HG03066 (cell line): ENCODE data around the gene SELE.

ENCODE experiments used
- ATAC-seq: cut with Tn5 transposase; IDR thresholded peaks from one replicate; pipeline ENCODE4 v1.9.1; 2021; ENCODE audit warnings: low read depth; ENCODE audit not compliant: unreplicated experiment

The SELE gene

GRCh38 chr1:169733924-169734323, at the start of gene SELE:
TSS of gene SELE (minus strand) at chr1:169734079. CDS start at chr1:169733612, 467 bp downstream.
- no peak for ATAC-seq

GRCh38 chr1:169782596-169782995, 48.7 kb upstream of the SELE start:
- ATAC-seq = no peak

GRCh38 chr1:169779970-169780369, 46.1 kb upstream of the SELE start:
- no peak for ATAC-seq

- no peak for ATAC-seq
Observed at GRCh38 chr1:169779150-169779549, 45.3 kb upstream of the SELE start.

GRCh38 chr1:169776440-169776839, 42.6 kb upstream of the SELE start:
- ATAC-seq = no peak

- no peak for ATAC-seq
Observed at GRCh38 chr1:169768161-169768560, 34.3 kb upstream of the SELE start.

GRCh38 chr1:169765580-169766331, 31.9 kb upstream of the SELE start:
- no peak for ATAC-seq

GRCh38 chr1:169764919-169765318, 31.0 kb upstream of the SELE start:
- no peak for ATAC-seq

GRCh38 chr1:169762699-169763098, 28.8 kb upstream of the SELE start:
- ATAC-seq = no peak

- ATAC-seq = no peak
Observed at GRCh38 chr1:169759038-169759437, 25.2 kb upstream of the SELE start.

GRCh38 chr1:169753549-169753948, 19.7 kb upstream of the SELE start:
- ATAC-seq = no peak

- ATAC-seq = no peak
Observed at GRCh38 chr1:169750041-169750440, 16.2 kb upstream of the SELE start.

- no peak for ATAC-seq
Observed at GRCh38 chr1:169746550-169746949, 12.7 kb upstream of the SELE start.

- ATAC-seq = no peak
Observed at GRCh38 chr1:169745015-169745861, 11.4 kb upstream of the SELE start.

- no peak for ATAC-seq
Observed at GRCh38 chr1:169741666-169742394, 8.0 kb upstream of the SELE start.

- no peak for ATAC-seq
Observed at GRCh38 chr1:169739980-169740379, 6.1 kb upstream of the SELE start.

GRCh38 chr1:169731446-169731845, 2.4 kb downstream of the SELE start:
- ATAC-seq = no peak

- ATAC-seq = no peak
Observed at GRCh38 chr1:169729991-169730390, 3.9 kb downstream of the SELE start.

- no peak for ATAC-seq
Observed at GRCh38 chr1:169727307-169727706, 6.6 kb downstream of the SELE start.

- ATAC-seq = no peak
Observed at GRCh38 chr1:169726851-169727250, 7.0 kb downstream of the SELE start.

- ATAC-seq = no peak
Observed at GRCh38 chr1:169725930-169726329, 7.9 kb downstream of the SELE start.
